Measurements from ENCODE around the gene THBS2. TPM values are rescaled to one million over a fixed set of nuclear protein-coding genes. Genes with fewer than 3 reads are reported as not detected.

THBS2 gene
- total RNA-seq, 1 donor from 2014 or later: 135 TPM

GRCh38 chr6:169254456-169255316 is 1.0 kb upstream of the THBS2 start:
- no peak overlapping the region for H3K4me3 ChIP-seq (ENCODE audit: insufficient read depth, low read depth, low read length)
- Mint-ChIP-seq H3K27me3 (ENCODE audit: low read depth, unreplicated experiment) (peaks cover 25% of the 10 kb centered on the region), H3K4me3 (ENCODE audit: unreplicated experiment) (no peak overlapping the region), H3K9me3 (ENCODE audit: unreplicated experiment) (peaks cover 12% of the 10 kb centered on the region), H3K36me3 (ENCODE audit: low read depth, unreplicated experiment) (peaks cover 7% of the 10 kb centered on the region), H3K4me1 (ENCODE audit: low read depth, unreplicated experiment) (peaks cover 16% of the 10 kb centered on the region), H3K27ac (ENCODE audit: unreplicated experiment) (no peak overlapping the region)
- H3K9me3 ChIP-seq (ENCODE audit: insufficient read depth, low read depth, low read length): peaks cover 2% of the 10 kb centered on the region
- no peaks in the 10 kb centered on the region for H3K27me3 ChIP-seq (ENCODE audit: insufficient read depth, low read length)
- no peak for FAIRE-seq
- H3K79me2 ChIP-seq (ENCODE audit: insufficient read depth, low read length): peaks cover 14% of the 10 kb centered on the region
- no peak overlapping the region for H2AFZ ChIP-seq (ENCODE audit: low read depth, low read length)
- peak overlapping the region; percentile 89 for H3K4me2 ChIP-seq (ENCODE audit: low read length)
- no peak for DNase-seq (ENCODE audit: low read depth)
- peaks cover 21% of the 10 kb centered on the region for H4K20me1 ChIP-seq (ENCODE audit: insufficient read depth, low read length)
- no peaks in the 10 kb centered on the region for H3K36me3 ChIP-seq (ENCODE audit: insufficient read depth, low read length)
- peaks cover 18% of the 10 kb centered on the region for H3K4me1 ChIP-seq (ENCODE audit: insufficient read depth, low read length)
- no peak overlapping the region for H3K27ac ChIP-seq (ENCODE audit: low read depth, low read length)
- TF ChIP-seq CTCF (IDR thresholded peaks at IDR 0.05; ENCODE audit: insufficient read depth, low read depth, low read length): no peak
- TF ChIP-seq EZH2 (IDR thresholded peaks at IDR 0.05; ENCODE audit: insufficient read depth, low read length): no peak
- no peak overlapping the region for H3K9ac ChIP-seq (ENCODE audit: low read length)

GRCh38 chr6:169252505-169253189 is 999 bp downstream of the THBS2 start:
- Histone ChIP-seq H3K27me3 (ENCODE audit: insufficient read depth, low read length) (no peaks in the 10 kb centered on the region), H3K4me2 (ENCODE audit: low read length) (peak overlapping the region; percentile 89), H3K4me1 (ENCODE audit: insufficient read depth, low read length) (peaks cover 18% of the 10 kb centered on the region), H3K36me3 (ENCODE audit: insufficient read depth, low read length) (peaks cover 11% of the 10 kb centered on the region), H3K79me2 (ENCODE audit: insufficient read depth, low read length) (peaks cover 27% of the 10 kb centered on the region), H2AFZ (ENCODE audit: low read depth, low read length) (no peak overlapping the region), H3K27ac (ENCODE audit: low read depth, low read length) (peak overlapping the region; percentile 23), H4K20me1 (ENCODE audit: insufficient read depth, low read length) (peaks cover 37% of the 10 kb centered on the region), H3K9me3 (ENCODE audit: insufficient read depth, low read depth, low read length) (peaks cover 2% of the 10 kb centered on the region), H3K4me3 (ENCODE audit: insufficient read depth, low read depth, low read length) (peak overlapping the region; percentile 87), H3K9ac (ENCODE audit: low read length) (peak overlapping the region; percentile 85)
- DNase-seq (ENCODE audit: low read depth) (peak; percentile 38), FAIRE-seq (no peak)
- H3K9me3 Mint-ChIP-seq (ENCODE audit: unreplicated experiment): peaks cover 12% of the 10 kb centered on the region
- H3K27me3 Mint-ChIP-seq (ENCODE audit: low read depth, unreplicated experiment): peaks cover 19% of the 10 kb centered on the region
- H3K36me3 Mint-ChIP-seq (ENCODE audit: low read depth, unreplicated experiment): peaks cover 22% of the 10 kb centered on the region
- H3K4me3 Mint-ChIP-seq (ENCODE audit: unreplicated experiment): peak overlapping the region; percentile 96
- peaks cover 16% of the 10 kb centered on the region for H3K4me1 Mint-ChIP-seq (ENCODE audit: low read depth, unreplicated experiment)
- TF ChIP-seq EZH2 (IDR thresholded peaks at IDR 0.05; ENCODE audit: insufficient read depth, low read length) (no peak), CTCF (IDR thresholded peaks at IDR 0.05; ENCODE audit: insufficient read depth, low read depth, low read length) (no peak)
- peak overlapping the region; percentile 27 for H3K27ac Mint-ChIP-seq (ENCODE audit: unreplicated experiment)
